Umbilical cord (tissue), 2 donors: Measurements from ENCODE around the gene TTC3. TPM values are rescaled to one million over a fixed set of nuclear protein-coding genes. Genes with fewer than 3 reads are reported as not detected.
"Not testable (repeated sequence)": the region's sequence is repeated elsewhere in the genome, so short reads cannot be mapped to it uniquely, and the experiment has no call there.

Experiments used
- DNase-seq: peaks from one replicate; pipeline ENCODE4 v3.0.0-alpha.2; 2015; ENCODE audit warnings: low spot score
- total RNA-seq: library from RNA; depleted of rRNA; stranded (reverse); fragments of >200 nt; gene quantifications from one replicate; pipeline ENCODE4 v1.2.3, GENCODE V29; 2014; ENCODE audit warnings: low replicate concordance; ENCODE audit not compliant: insufficient read depth

TTC3 gene, protein sequence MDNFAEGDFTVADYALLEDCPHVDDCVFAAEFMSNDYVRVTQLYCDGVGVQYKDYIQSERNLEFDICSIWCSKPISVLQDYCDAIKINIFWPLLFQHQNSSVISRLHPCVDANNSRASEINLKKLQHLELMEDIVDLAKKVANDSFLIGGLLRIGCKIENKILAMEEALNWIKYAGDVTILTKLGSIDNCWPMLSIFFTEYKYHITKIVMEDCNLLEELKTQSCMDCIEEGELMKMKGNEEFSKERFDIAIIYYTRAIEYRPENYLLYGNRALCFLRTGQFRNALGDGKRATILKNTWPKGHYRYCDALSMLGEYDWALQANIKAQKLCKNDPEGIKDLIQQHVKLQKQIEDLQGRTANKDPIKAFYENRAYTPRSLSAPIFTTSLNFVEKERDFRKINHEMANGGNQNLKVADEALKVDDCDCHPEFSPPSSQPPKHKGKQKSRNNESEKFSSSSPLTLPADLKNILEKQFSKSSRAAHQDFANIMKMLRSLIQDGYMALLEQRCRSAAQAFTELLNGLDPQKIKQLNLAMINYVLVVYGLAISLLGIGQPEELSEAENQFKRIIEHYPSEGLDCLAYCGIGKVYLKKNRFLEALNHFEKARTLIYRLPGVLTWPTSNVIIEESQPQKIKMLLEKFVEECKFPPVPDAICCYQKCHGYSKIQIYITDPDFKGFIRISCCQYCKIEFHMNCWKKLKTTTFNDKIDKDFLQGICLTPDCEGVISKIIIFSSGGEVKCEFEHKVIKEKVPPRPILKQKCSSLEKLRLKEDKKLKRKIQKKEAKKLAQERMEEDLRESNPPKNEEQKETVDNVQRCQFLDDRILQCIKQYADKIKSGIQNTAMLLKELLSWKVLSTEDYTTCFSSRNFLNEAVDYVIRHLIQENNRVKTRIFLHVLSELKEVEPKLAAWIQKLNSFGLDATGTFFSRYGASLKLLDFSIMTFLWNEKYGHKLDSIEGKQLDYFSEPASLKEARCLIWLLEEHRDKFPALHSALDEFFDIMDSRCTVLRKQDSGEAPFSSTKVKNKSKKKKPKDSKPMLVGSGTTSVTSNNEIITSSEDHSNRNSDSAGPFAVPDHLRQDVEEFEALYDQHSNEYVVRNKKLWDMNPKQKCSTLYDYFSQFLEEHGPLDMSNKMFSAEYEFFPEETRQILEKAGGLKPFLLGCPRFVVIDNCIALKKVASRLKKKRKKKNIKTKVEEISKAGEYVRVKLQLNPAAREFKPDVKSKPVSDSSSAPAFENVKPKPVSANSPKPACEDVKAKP (N-terminal part only)
- total RNA-seq, result 309 TPM

DNA sequence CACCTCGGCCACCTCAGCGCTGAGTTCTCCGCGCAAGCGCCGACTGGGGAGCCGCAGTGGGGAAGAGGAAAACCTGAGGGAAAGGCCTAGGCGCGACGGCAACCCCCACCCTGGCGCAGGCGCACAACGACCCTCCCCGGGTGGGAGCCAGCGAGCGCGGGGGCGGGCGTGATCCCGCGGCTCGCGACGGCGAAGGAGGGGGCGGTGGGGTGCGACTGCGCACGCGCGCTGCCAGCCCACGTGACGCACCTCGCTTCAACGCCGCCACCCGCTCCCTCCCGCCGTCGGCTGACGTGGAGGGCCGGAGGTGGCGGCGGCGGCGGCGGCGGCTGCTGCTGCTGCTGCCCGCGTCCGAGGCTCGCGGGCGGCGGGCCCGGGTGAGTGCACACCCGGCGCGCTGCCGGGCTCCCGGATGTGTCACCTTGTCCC, at the start of gene TTC3, which contains the start of gene PIGP:
Gene TTC3, plus strand, starts transcription at position 267 of the 429 bp plus-strand sequence. CDS start 14,004 bp downstream, outside the sequence.
Gene PIGP, minus strand, starts transcription at position 84 of the 429 bp plus-strand sequence. CDS start 556 bp downstream, outside the sequence.
- DNase-seq, result peak; percentile 98

DNA sequence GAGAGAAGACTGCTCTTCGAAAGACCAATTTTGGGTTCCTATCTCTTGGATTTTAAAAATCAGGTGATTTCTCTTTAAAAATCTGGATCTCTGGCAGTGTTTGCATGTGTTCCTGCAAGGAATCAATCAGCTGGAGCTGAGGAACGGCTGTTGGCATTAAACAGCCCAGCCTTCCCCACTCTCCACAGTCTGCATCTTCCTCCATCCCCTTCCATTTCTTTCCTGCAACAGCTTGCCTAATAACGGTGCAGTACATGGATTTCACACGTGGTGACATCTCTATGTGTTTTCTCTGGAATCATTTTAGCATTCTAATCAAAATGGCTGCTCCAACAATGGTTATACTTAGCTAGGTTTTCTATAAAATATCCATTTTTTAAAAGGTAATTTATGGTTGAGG, 46.6 kb upstream of the TTC3 start:
- no peak for DNase-seq

DNA sequence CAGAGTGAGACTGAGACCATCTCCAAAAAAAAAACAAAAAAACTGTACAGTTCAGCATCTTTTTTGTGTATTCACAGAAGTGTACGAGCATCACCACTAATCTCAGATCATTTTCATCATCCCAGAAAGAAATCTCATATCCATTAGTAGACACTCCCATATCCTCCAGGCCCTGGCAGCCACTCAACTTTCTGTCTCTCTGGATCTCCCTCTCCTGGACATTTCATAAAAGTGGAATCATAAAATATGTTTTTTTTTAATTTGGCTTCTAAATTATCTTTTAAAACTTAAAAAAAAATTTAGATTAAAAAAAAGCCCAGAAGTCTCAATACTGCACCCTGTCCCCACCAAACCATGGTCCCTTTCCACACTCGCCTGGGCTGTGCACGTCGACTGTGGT, 44.5 kb upstream of the TTC3 start:
- no peak for DNase-seq

DNA sequence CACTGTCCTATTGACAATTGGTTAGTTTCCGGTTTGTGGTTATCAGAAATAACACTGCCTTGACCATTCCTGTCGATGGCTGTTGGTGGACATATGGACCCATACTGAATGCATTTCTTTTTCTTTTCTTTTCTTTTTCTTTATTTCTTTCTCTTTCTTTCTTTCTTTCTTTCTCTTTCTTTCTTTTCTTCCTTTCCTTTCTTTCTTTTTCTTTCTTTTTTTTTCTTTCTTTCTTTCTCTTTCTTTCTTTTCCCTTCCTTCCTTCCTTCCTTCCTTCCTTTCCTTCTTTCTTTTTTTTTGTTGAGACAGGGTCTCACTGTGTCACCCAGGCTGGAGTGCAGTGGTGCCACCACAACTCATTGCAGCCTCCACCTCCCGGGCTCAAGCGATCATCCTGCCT, 42.2 kb upstream of the TTC3 start:
- DNase-seq, result no peak

DNA sequence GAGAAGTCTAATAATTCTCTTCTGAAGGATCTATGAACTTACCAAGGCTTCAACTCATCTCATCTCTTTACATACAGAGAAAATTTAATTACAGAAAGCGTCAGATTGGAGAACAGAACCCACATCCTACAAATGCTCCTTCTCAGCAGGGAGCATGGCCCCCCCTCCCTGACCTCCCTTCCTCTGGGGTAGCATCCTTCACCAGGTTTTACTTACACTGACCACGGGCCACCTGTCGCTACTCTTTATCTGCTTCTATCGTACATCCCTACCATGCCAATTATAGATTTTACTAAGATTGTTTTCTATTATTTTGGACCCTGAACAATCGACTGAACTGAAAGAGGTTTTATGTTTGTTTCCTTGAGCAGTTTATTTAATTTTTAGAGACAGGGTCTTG, 40.8 kb upstream of the TTC3 start:
- DNase-seq, result no peak

DNA sequence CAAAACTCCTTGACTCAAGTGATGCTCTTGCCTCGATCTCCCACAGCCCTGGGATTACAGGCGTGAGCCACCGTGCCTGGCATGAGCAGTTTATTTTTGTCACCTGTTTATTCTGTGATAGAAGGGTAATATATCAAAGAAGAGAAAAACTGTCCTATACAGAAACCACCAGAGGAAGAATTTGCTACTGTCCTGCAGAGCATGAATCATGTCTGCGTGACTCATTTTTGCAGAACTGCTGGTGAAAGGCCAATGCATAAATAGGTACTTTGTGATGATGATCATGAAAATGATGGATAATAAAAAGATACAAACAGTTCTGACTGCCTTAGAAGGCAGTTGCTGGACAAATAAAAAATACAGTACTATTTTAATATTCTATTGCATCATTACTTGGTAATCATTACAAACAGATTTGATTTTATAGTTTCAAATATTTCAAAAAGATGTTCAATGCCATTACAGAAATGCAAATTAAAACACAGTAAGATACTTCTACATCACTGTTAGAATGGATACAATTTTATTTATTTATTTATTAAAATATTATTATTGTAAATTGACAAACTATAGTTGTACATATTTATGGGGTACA, 40.1 kb upstream of the TTC3 start:
- DNase-seq, result peak; percentile 55

DNA sequence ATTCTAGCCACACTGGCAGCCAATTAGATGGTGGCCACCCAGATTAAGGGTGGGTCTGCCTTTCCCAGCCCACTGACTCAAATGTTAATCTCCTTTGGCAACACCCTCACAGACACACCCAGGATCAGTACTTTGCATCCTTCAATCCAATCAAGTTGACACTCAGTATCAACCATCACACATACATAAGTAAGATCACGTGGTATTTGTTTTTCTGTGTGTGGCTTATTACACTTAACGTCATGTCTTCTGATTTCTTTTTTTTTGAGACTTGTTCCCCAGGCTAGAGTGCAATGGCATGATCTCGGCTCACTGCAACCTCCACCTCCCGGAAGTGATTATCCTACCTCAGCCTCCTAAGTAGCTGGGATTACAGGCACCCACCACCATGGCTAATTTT, 38.7 kb upstream of the TTC3 start:
- DNase-seq, result not testable (repeated sequence)

DNA sequence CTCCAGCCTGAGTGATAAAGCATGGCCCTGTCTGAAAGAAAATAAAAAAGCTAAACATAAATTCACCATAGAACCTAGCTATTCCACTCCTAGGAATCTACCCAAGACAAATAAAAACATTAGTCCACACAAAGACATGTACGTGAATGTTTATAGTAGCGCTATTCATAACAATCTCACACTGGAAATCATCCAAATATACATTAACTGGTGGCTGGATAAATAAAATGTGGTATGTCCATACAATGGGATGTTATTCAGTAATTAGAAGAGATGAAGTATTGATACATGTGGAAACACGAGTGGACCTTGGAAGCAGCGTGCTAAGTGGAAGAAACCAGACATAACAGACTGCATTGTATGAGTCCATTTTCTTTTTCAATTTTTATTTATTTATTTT, 36.9 kb upstream of the TTC3 start:
- DNase-seq, result no peak

DNA sequence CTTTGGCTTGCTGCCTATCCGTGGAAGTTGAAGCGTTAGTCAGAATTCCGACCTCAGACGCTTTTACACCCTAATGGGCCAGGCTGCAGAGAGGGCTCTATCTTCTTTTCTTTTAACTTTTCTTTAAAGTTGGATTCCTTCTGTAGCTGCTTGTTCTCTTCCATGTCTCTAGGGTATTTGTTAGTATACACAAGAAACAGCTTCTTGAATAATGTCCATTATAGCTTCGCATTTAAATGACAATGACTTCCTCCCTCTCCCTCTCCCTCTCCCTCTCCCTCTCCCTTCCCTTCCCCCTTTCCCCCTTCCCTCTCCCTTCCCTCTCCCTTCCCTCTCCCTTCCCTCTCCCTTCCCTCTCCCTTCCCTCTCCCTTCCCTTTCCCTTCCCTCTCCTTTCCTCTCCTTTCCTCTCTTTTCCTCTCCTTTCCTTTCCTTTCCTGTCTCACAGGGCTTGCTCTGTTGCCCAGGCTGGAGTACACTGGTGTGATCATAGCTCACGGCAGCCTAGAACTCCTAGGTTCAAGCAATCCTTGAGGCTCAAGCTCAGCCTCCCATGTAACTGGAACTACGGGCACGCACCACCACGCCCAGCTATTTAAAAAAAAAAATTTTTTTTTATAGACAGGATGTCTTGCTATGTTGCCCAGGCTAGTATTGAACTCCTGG, 33.5 kb upstream of the TTC3 start:
- no peak for DNase-seq

DNA sequence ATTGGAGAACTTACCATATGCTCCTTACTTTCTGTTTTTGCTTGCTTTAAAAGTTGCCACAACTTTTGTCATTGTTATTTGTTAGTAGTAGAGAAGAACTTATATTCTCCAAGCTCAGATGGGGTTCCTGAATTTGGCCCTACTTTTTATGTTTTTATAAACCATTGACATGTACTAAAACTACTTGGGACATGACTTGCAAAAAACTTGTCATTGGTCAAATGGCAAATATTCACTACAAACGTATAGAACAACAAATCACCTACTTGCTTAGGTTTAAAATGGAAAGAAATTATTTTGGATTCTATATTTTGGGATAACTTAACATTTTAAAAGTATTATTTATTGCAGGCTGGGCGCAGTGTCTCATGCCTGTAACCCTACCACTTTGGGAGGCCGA, 32.8 kb upstream of the TTC3 start:
- DNase-seq, result no peak

DNA sequence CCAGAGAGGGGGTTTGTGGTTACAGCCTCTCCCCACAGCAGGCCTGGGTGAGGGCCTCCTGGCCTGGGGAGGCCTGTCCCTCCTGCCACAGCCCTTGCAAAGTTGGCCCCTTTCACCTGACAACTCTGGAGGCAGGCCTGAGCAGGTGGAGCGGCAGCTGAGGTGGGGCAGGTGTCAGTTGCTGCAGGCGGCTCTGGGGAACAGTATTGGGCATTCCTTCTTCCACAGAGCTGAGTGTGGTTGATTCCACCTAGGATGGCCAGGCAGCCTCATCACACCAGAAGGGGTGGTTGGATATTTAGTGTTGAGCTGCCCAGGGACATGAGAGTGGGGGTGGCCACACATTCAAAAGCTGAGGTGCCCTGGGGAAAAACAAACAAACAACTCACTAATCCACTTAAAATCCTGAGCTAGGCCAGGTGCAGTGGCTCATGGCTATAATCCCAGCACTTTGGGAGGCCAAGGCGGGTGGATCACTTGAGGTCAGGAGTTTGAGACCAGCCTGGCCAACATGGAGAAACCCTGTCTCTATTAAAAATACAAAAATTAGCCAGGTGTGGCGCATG, 31.3 kb upstream of the TTC3 start:
- DNase-seq, result no peak

DNA sequence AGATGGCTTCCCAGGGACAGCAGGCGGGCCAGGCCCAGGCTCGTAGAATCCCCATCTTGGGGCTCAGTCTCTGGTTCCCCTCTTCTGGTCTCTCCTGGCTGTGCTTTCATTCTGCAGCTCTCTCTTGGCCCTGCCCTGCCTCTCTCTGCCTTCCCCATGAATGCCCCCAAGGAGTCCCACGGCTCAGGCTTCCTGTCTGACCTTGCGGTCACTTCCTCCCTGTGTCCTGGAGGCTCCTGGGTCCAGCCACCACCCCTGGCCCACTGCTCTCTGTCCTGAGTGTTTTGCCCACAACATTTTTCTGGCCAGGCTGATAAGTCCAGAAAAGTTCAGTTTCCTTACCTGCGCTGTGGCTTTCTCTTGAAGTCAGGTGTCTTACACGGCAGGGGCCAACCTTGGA, 29.2 kb upstream of the TTC3 start:
- DNase-seq, result no peak

DNA sequence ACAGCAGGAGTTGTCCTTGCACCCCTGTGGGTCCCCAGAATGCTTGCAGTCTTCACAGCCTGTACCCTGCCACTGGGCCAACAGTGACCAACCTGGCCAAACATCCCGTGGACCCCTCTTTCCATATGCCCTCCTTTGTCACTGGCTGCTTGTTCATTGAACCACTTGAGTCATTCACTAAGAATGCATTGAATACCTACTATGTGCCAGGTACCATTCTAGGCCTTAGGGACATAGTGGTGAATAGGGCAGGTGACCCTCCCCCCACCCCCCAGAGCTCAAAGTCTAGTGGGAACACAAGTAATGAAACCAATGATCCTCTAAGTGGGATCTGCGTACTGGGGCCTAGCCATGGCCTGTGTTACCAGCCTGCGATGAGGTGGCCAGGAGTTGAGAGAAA, 28.4 kb upstream of the TTC3 start:
- no peak for DNase-seq

DNA sequence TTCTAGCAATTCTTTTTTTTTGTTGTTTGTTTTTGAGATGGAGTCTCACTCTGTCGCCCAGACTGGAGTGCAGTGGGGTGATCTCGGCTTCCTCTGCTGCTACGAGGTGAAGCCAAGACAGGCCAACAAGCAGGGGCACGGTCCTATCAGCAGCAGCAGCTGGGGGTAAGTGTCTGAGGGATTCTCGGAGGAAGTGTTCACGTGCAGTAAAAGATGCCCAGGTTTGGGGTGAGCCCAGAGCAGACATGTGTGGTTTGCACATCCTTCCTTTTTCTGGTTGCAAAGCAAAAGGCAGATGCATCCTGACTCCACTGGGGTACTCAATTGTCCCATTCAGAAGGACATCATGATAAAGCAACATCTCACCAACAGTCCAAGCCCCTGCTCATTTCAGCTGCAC, 27.9 kb upstream of the TTC3 start:
- DNase-seq, result no peak

DNA sequence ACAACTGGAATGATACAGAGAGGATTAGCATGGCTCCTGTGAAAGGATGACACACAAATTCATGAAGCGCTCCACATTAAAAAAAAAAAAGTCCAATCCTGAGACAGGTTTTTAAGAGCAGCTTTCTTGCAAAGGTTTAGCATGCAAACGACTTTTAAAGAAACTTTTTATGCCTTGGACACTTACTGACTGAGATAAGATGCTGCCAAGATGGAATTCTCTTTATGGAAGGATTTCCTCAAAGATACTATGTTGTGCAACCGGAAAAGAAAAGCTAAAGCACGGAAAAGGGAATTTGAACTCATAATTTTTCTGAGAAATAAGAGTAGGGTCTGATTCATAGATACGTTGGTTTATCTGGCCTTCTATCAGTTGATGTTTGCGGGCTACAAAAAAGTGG, 27.5 kb upstream of the TTC3 start:
- peak; percentile 88 for DNase-seq

DNA sequence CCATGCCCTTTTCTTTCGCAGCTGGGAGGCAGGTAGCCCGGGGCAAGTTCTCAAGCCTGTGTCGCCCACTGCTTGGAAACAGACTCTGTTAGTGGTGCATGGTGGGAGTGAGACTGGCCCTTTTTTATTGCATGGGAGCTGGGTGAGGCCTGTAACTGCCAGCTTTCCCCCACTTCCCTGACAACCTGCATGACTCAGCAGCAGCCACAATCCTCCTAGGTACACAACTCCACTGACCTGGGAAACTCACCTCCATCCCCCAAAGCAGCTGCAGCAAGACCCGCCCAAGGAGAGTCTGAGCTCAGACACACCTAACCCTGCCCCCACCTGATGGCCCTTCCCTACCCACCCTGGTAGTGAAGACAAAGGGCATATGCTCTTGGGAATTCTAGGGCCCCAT, 26.0 kb upstream of the TTC3 start:
- no peak for DNase-seq

DNA sequence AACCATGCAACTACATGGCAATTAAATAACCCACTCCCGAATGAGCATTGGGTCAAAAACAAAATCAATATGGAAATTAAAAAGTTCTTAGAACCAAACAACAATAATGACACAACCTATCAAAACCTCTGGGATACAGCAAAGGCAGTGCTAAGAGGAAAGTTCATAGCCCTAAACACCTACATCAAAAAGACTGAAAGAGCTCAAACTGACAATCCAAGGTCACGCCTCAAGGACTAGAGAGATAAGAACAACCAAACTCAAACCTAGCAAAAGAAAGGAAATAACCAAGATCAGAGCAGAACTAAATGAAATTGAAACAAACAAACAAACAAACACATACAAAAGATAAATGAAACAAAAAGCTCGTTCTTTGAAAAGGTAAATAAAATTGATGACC, 23.3 kb upstream of the TTC3 start:
- DNase-seq, result not testable (repeated sequence)

DNA sequence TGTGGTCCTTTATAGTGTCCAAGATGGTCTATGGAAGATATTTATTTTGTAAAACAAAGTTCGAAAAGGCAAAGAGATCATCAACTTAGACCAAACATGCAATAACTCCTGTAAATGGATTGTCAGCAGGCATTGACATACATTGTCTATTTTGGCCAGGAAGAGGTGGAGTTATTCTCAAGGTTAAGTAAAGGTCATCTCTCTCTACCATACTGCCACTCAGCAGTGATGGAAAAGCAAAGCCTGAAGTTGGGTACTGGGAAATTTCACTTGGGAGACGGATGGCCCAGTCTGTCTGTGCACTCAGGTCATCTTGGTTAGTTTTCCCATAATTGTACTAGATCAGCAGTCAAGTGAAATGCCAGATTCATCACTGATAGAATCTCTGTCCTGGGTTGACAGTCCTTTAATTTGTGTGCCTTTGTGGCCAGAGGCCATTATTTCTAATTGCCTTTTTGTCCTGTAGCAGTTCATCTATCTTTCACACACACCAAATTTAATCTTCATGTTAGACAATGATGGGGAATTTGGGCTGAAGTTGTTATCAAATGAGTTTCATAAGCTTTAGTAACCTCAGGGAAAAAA, 17.7 kb upstream of the TTC3 start:
- no peak for DNase-seq

DNA sequence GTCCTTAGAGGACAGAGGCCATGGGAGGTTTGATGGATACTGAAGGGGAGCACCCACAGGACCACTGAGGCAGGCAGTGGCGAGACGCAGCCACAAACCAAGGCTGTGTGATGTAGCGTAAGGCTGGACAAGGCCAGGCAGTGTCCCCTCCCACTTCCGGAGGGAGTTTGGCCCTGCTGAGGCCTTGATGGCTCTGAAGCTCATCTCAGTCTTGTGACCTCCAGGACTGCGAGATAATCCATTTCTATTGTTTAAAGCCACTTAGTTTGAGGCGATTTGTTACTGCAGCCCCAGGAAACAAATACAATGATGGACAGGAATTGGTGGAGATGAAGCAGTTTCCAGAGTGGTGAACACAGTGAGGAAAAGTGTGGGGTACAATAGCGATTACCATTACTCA, 15.4 kb upstream of the TTC3 start:
- no peak for DNase-seq

DNA sequence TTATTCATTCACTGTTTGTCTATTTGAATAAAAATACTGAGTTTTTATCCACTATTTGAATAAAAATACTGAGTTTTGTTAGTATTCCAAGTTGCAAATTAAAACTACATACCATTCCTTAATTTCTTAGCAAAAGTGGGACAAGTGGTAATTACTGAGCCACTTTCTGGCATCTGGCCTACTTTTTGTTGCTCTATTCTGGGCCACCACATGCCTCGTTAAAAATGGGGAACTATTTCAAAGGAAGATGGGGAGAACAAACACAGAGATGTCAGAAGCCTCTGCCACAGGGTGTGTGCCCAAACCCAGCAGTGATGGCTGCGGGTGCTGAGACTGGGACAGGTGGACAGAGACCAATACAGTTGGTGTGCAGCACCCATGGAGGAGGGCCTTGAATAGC, 14.8 kb upstream of the TTC3 start:
- no peak for DNase-seq
